ENCODE data around the gene WIF1. TPM values are rescaled to one million over a fixed set of nuclear protein-coding genes. Genes with fewer than 3 reads are reported as not detected.

The WIF1 gene
- total RNA-seq, 1 donor from 2014 or later, result 27.3 TPM

GRCh38 chr12:65086236-65086635, 34.9 kb downstream of the WIF1 start:
- no peak overlapping the region for H3K27ac ChIP-seq
- no peak for DNase-seq (ENCODE audit: extremely low spot score in 2 of 2)
- H3K27me3 ChIP-seq, result no peaks in the 10 kb centered on the region
- H3K4me1 ChIP-seq, result peaks cover 6% of the 10 kb centered on the region
- intact Hi-C loops (cut with DNase I), result no loop called here
- no peaks in the 10 kb centered on the region for H3K9me3 ChIP-seq
- H3K36me3 ChIP-seq, result no peaks in the 10 kb centered on the region
- no peak overlapping the region for H3K4me3 ChIP-seq
- TF ChIP-seq POLR2A (IDR thresholded peaks at IDR 0.05) (no peak), POLR2AphosphoS5 (IDR thresholded peaks at IDR 0.05; ENCODE audit: insufficient read depth in 1 of 2, low read depth in 1 of 2) (no peak)
- TF ChIP-seq, protein P1, sequence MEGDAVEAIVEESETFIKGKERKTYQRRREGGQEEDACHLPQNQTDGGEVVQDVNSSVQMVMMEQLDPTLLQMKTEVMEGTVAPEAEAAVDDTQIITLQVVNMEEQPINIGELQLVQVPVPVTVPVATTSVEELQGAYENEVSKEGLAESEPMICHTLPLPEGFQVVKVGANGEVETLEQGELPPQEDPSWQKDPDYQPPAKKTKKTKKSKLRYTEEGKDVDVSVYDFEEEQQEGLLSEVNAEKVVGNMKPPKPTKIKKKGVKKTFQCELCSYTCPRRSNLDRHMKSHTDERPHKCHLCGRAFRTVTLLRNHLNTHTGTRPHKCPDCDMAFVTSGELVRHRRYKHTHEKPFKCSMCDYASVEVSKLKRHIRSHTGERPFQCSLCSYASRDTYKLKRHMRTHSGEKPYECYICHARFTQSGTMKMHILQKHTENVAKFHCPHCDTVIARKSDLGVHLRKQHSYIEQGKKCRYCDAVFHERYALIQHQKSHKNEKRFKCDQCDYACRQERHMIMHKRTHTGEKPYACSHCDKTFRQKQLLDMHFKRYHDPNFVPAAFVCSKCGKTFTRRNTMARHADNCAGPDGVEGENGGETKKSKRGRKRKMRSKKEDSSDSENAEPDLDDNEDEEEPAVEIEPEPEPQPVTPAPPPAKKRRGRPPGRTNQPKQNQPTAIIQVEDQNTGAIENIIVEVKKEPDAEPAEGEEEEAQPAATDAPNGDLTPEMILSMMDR (IDR thresholded peaks at IDR 0.05), result no peak

DNA sequence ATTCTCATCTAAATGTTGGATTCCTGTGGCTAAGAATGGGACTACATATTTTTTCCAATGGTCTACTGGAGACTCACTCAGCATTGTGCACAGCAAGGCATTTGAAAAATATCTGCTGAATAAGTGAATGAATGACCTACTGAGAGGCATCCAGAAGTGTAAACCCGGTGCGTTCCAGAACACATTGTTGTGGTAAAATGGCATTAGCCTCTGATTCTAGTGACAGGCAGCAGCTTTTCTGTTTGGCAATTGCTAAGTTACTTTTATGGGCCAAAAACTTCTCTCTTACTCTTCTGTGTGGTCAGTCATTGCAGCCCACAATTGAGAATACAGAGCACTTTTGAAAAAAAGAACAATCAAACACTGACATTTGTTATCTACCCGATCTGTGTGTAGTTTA, 36.5 kb downstream of the WIF1 start:
- intact Hi-C loops (cut with DNase I), result no loop called here
- TF ChIP-seq POLR2AphosphoS5 (IDR thresholded peaks at IDR 0.05; ENCODE audit: insufficient read depth in 1 of 2, low read depth in 1 of 2) (no peak), POLR2A (IDR thresholded peaks at IDR 0.05) (no peak)
- TF ChIP-seq, protein P1 (IDR thresholded peaks at IDR 0.05), result no peak
- H3K4me1 ChIP-seq, result peaks cover 6% of the 10 kb centered on the region
- H3K4me3 ChIP-seq, result no peak overlapping the region
- H3K9me3 ChIP-seq, result no peaks in the 10 kb centered on the region
- H3K27ac ChIP-seq, result no peak overlapping the region
- H3K27me3 ChIP-seq, result no peaks in the 10 kb centered on the region
- no peak for DNase-seq (ENCODE audit: extremely low spot score in 2 of 2)
- H3K36me3 ChIP-seq, result no peaks in the 10 kb centered on the region

DNA sequence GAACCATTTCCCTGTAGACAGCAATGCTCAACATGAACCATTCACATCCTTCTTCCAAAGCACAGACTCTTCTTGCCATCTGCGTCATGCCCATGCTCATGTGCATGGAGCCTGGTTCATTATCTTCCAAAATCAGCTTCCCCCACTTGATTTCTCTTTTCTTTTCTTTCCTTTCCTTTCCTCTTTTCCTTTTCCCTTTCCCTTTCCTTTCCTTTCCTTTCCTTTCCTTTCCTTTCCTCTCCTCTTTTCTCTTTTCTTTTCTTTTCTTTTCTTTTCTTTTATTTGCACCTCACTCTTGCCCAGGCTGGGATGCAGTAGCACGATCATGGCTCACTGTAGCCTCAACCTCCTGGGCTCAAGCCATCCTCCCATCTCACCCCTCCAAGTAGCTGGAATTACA, 37.5 kb downstream of the WIF1 start:
- no peak for DNase-seq (ENCODE audit: extremely low spot score in 2 of 2)
- Histone ChIP-seq H3K27me3 (no peaks in the 10 kb centered on the region), H3K4me1 (peaks cover 6% of the 10 kb centered on the region), H3K27ac (no peak overlapping the region), H3K9me3 (no peaks in the 10 kb centered on the region), H3K4me3 (no peak overlapping the region), H3K36me3 (no peaks in the 10 kb centered on the region)
- TF ChIP-seq POLR2AphosphoS5 (IDR thresholded peaks at IDR 0.05; ENCODE audit: insufficient read depth in 1 of 2, low read depth in 1 of 2) (no peak), POLR2A (IDR thresholded peaks at IDR 0.05) (no peak)
- TF ChIP-seq, protein P1 (IDR thresholded peaks at IDR 0.05), result no peak
- intact Hi-C loops (cut with DNase I), result no loop called here

- no peak for TF ChIP-seq POLR2A (IDR thresholded peaks at IDR 0.05)
- TF ChIP-seq, protein P1 (IDR thresholded peaks at IDR 0.05), result no peak
- no peak for TF ChIP-seq POLR2AphosphoS5 (IDR thresholded peaks at IDR 0.05; ENCODE audit: insufficient read depth in 1 of 2, low read depth in 1 of 2)
- Histone ChIP-seq H3K27ac (no peak overlapping the region), H3K27me3 (no peaks in the 10 kb centered on the region), H3K4me1 (peaks cover 6% of the 10 kb centered on the region), H3K4me3 (no peak overlapping the region), H3K9me3 (no peaks in the 10 kb centered on the region), H3K36me3 (no peaks in the 10 kb centered on the region)
- intact Hi-C loops (cut with DNase I), result no loop called here
- no peak for DNase-seq (ENCODE audit: extremely low spot score in 2 of 2)
Measured at GRCh38 chr12:65082406-65082805, 38.7 kb downstream of the WIF1 start.

DNA sequence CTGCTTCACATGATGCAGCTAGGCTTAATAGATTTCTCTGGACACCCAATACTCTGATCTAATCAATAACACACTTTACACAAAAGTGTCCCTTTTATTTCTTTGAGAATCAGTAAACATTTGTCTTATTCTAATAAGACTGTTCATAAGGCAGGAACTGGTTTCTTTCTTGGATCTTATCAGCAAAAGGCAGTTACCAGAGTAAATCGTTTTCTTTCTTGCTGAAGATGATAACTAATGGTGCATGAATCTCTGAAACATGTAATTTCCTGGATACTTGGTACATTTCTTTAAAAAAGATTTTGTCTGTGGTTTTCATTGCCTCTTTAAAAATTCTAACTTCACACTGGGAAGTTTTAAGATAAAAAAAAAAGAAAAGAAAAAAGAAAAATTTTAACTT, 39.6 kb downstream of the WIF1 start:
- H3K4me3 ChIP-seq, result no peak overlapping the region
- H3K9me3 ChIP-seq, result no peaks in the 10 kb centered on the region
- H3K27me3 ChIP-seq, result no peaks in the 10 kb centered on the region
- no peaks in the 10 kb centered on the region for H3K36me3 ChIP-seq
- TF ChIP-seq, protein P1 (IDR thresholded peaks at IDR 0.05), result no peak
- no peak for TF ChIP-seq POLR2AphosphoS5 (IDR thresholded peaks at IDR 0.05; ENCODE audit: insufficient read depth in 1 of 2, low read depth in 1 of 2)
- no peak for TF ChIP-seq POLR2A (IDR thresholded peaks at IDR 0.05)
- intact Hi-C loops (cut with DNase I), result no loop called here
- no peak for DNase-seq (ENCODE audit: extremely low spot score in 2 of 2)
- peaks cover 6% of the 10 kb centered on the region for H3K4me1 ChIP-seq
- H3K27ac ChIP-seq, result no peak overlapping the region
